Neural cell (in vitro differentiated cells): ENCODE measurements around the gene DPF1. TPM values are rescaled to one million over a fixed set of nuclear protein-coding genes. Genes with fewer than 3 reads are reported as not detected.

ENCODE experiments used
- H2AFZ ChIP-seq: fragments of 200-600, 300-800 bp; sonication (generic), shearing (Covaris generic); 2 replicates; pipeline ENCODE4 v1.6.0; 2014; ENCODE audit warnings: low read depth, mild to moderate bottlenecking, antibody characterized with exemption, low read length, moderate library complexity
- H3F3A ChIP-seq: fragments of 200-600 bp; shearing (Covaris generic); 2 replicates; pipeline ENCODE4 v1.6.1; 2016; ENCODE audit warnings: mild to moderate bottlenecking, moderate library complexity, mixed read lengths, antibody characterized with exemption, low read length; ENCODE audit not compliant: insufficient read depth, poor library complexity, severe bottlenecking
- H3K27ac ChIP-seq: fragments of 200-600, 300-800 bp; sonication (generic), shearing (Covaris generic); 2 replicates; pipeline ENCODE4 v1.5.1; 2014; ENCODE audit warnings: mild to moderate bottlenecking, low read length, moderate library complexity
- H3K27me3 ChIP-seq: fragments of 300-800, 200-600 bp; sonication (generic), shearing (Covaris generic); 2 replicates; pipeline ENCODE4 v1.6.0; 2014; ENCODE audit warnings: mild to moderate bottlenecking, low read depth, low read length, moderate library complexity; ENCODE audit not compliant: insufficient read depth
- H3K36me3 ChIP-seq: fragments of 300-800, 200-600 bp; sonication (generic), shearing (Covaris generic); 2 replicates; pipeline ENCODE4 v1.5.1; 2014; ENCODE audit warnings: mild to moderate bottlenecking, antibody characterized with exemption, low read length, moderate library complexity; ENCODE audit not compliant: insufficient read depth
- H3K4me2 ChIP-seq: fragments of 300-800, 200-600 bp; sonication (generic), shearing (Covaris generic); 2 replicates; pipeline ENCODE4 v1.6.0; 2014; ENCODE audit warnings: mild to moderate bottlenecking, low read length
- H3K4me3 ChIP-seq: fragments of 300-800, 200-600 bp; sonication (generic), shearing (Covaris generic); 2 replicates; pipeline ENCODE4 v1.5.1; 2014; ENCODE audit warnings: mild to moderate bottlenecking, low read length, moderate library complexity
- H3K79me2 ChIP-seq: fragments of 200-600 bp; shearing (Covaris generic); replicated peaks from 2 replicates; pipeline ENCODE4 v1.6.0; 2014; ENCODE audit warnings: mild to moderate bottlenecking, low read length, moderate library complexity; ENCODE audit not compliant: insufficient read depth
- H3K9ac ChIP-seq: fragments of 300-800, 200-600 bp; sonication (generic), shearing (Covaris generic); 2 replicates; pipeline ENCODE4 v1.6.1; 2016; ENCODE audit warnings: mild to moderate bottlenecking, low read length, mixed read lengths
- H3K9me2 ChIP-seq: fragments of 200-600 bp; shearing (Covaris generic); 2 replicates; pipeline ENCODE4 v1.6.1; 2016; ENCODE audit warnings: mild to moderate bottlenecking, low read length, mixed read lengths; ENCODE audit not compliant: insufficient read depth
- H3K9me3 ChIP-seq: fragments of 200-600, 300-800 bp; sonication (generic), shearing (Covaris generic); 2 replicates; pipeline ENCODE4 v1.6.1; 2016; ENCODE audit warnings: mild to moderate bottlenecking, mixed run types, low read length, moderate library complexity, mixed read lengths
- H4K20me1 ChIP-seq: fragments of 200-600 bp; shearing (Covaris generic); 2 replicates; pipeline ENCODE4 v1.6.1; 2016; ENCODE audit warnings: mild to moderate bottlenecking, mixed run types; ENCODE audit not compliant: insufficient read depth
- CTCF ChIP-seq: fragments of 450-650 bp; IDR thresholded peaks from 2 replicates; pipeline ENCODE4 v1.5.1; 2014; ENCODE audit warnings: antibody characterized with exemption, mild to moderate bottlenecking, moderate library complexity; ENCODE audit not compliant: poor library complexity, severe bottlenecking
- EP300 ChIP-seq: fragments of 450-650 bp; conservative IDR thresholded peaks from 2 replicates; pipeline ENCODE4 v1.6.1; 2014; ENCODE audit warnings: antibody characterized with exemption, mild to moderate bottlenecking, moderate library complexity; ENCODE audit not compliant: poor library complexity, severe bottlenecking
- EZH2 ChIP-seq: fragments of 200-600, 300-800 bp; shearing (Covaris generic), sonication (generic); IDR thresholded peaks from 2 replicates; pipeline ENCODE4 v1.6.1; 2014; ENCODE audit warnings: antibody characterized with exemption, low read length, borderline replicate concordance, mild to moderate bottlenecking; ENCODE audit not compliant: insufficient read depth, poor library complexity, severe bottlenecking
- MXI1 ChIP-seq: fragments of 450-650 bp; conservative IDR thresholded peaks from 2 replicates; pipeline ENCODE4 v1.6.1; 2014; ENCODE audit warnings: antibody characterized with exemption, mild to moderate bottlenecking; ENCODE audit not compliant: poor library complexity, severe bottlenecking
- POLR2AphosphoS5 ChIP-seq: IDR thresholded peaks from 2 replicates; pipeline ENCODE4 v1.6.1; 2012
- RAD21 ChIP-seq: fragments of 450-650 bp; conservative IDR thresholded peaks from 2 replicates; pipeline ENCODE4 v1.6.1; 2014; ENCODE audit warnings: antibody characterized with exemption, mild to moderate bottlenecking, moderate library complexity
- SMC3 ChIP-seq: fragments of 450-650 bp; conservative IDR thresholded peaks from 2 replicates; pipeline ENCODE4 v1.6.1; 2014; ENCODE audit warnings: antibody characterized with exemption, mild to moderate bottlenecking, moderate library complexity; ENCODE audit not compliant: poor library complexity
- TAF1 ChIP-seq: IDR thresholded peaks from 2 replicates; pipeline ENCODE4 v1.6.1; 2012; ENCODE audit warnings: low read depth
- polyA plus RNA-seq: library from polyadenylated mRNA; depleted of rRNA; stranded (reverse); fragments of >200 nt; gene quantifications from 2 replicates; pipeline ENCODE4 v1.2.3, GENCODE V29; 2014
- TF ChIP-seq, protein P1 (sequence below): IDR thresholded peaks from 2 replicates; pipeline ENCODE4 v1.6.1; 2012; ENCODE audit warnings: borderline replicate concordance

The DPF1 gene
- polyA plus RNA-seq, 1 donor from 2014 or later, result 118 TPM

DNA sequence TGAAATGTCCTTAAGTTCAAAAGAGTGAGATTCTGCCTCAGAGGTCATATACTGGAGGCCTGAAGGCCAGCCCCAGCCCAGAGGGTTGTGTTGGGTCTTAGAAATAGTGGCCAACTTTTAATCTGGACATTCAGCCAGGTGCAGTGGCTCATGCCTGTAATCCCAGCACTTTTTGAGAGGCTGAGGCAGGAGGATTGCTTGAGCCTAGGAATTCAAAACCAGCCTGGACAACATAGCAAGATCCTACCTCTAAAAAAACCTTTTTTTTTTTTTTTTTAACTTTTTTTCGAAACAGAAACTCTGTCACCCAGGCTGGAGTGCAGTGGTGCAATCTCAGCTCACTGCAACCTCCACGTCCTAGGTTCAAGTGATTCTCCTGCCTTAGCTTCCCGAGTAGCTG, 15.5 kb downstream of the DPF1 start:
- TF ChIP-seq RAD21, result no peak
- no peak for TF ChIP-seq CTCF
- no peak for TF ChIP-seq POLR2AphosphoS5
- TF ChIP-seq, protein P1, sequence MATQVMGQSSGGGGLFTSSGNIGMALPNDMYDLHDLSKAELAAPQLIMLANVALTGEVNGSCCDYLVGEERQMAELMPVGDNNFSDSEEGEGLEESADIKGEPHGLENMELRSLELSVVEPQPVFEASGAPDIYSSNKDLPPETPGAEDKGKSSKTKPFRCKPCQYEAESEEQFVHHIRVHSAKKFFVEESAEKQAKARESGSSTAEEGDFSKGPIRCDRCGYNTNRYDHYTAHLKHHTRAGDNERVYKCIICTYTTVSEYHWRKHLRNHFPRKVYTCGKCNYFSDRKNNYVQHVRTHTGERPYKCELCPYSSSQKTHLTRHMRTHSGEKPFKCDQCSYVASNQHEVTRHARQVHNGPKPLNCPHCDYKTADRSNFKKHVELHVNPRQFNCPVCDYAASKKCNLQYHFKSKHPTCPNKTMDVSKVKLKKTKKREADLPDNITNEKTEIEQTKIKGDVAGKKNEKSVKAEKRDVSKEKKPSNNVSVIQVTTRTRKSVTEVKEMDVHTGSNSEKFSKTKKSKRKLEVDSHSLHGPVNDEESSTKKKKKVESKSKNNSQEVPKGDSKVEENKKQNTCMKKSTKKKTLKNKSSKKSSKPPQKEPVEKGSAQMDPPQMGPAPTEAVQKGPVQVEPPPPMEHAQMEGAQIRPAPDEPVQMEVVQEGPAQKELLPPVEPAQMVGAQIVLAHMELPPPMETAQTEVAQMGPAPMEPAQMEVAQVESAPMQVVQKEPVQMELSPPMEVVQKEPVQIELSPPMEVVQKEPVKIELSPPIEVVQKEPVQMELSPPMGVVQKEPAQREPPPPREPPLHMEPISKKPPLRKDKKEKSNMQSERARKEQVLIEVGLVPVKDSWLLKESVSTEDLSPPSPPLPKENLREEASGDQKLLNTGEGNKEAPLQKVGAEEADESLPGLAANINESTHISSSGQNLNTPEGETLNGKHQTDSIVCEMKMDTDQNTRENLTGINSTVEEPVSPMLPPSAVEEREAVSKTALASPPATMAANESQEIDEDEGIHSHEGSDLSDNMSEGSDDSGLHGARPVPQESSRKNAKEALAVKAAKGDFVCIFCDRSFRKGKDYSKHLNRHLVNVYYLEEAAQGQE, result no peak
- no peak for TF ChIP-seq TAF1
- TF ChIP-seq EZH2, result no peak
- no peak for TF ChIP-seq SMC3
- TF ChIP-seq EP300, result no peak
- no peak for TF ChIP-seq MXI1
- Histone ChIP-seq H3F3A (no peaks in the 10 kb centered on the region), H3K9me2 (no peaks in the 10 kb centered on the region), H2AFZ (no peak overlapping the region), H3K9me3 (no peaks in the 10 kb centered on the region), H3K4me2 (no peak overlapping the region), H3K79me2 (no peaks in the 10 kb centered on the region), H3K27me3 (no peaks in the 10 kb centered on the region), H4K20me1 (no peaks in the 10 kb centered on the region), H3K27ac (no peak overlapping the region), H3K36me3 (no peaks in the 10 kb centered on the region), H3K9ac (no peak overlapping the region), H3K4me3 (no peak overlapping the region)

DNA sequence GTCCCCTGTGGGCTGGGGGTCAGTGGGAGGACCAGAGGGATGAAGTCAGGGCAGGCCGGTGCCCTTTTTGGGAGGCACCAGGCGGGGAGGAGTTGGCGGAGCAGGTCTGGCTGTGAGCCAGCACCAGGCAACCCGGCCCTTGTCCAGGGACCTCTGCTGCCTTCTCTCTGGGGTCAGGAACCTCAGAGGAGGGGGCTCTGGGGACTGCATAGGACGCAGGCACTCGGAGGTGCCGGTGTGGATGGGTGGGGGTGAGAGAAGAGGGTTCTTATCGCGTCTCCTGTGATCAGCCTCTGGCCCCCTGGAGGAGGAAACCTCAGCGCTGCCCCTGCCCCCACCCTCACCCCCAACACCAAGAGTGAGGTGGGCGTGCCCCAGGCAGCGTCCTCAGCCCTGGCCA, 16.5 kb downstream of the DPF1 start:
- TF ChIP-seq, protein P1, result no peak
- no peaks in the 10 kb centered on the region for H3K79me2 ChIP-seq
- H3K4me2 ChIP-seq, result no peak overlapping the region
- no peaks in the 10 kb centered on the region for H3K36me3 ChIP-seq
- no peaks in the 10 kb centered on the region for H3F3A ChIP-seq
- no peak overlapping the region for H2AFZ ChIP-seq
- no peak overlapping the region for H3K4me3 ChIP-seq
- no peaks in the 10 kb centered on the region for H3K9me3 ChIP-seq
- H3K27ac ChIP-seq, result no peak overlapping the region
- no peak overlapping the region for H3K9ac ChIP-seq
- no peaks in the 10 kb centered on the region for H3K27me3 ChIP-seq
- H3K9me2 ChIP-seq, result no peaks in the 10 kb centered on the region
- H4K20me1 ChIP-seq, result no peaks in the 10 kb centered on the region
